Measurements from ENCODE around the gene FCHO2. TPM values are rescaled to one million over a fixed set of nuclear protein-coding genes. Genes with fewer than 3 reads are reported as not detected.

FCHO2 gene
- total and polyA plus RNA-seq, 11 donors: 7.0 to 35.3 (median 15.5) TPM

- no peaks in the 10 kb centered on the region for H3K27me3 ChIP-seq
- no peaks in the 10 kb centered on the region for H3K36me3 ChIP-seq
- H3K9me3 ChIP-seq: peaks cover 0 to 26% (median 13%) of the 10 kb centered on the region in 12 donors
- H3K4me1 ChIP-seq: no peaks in the 10 kb centered on the region
- no peak overlapping the region for H3K4me3 ChIP-seq
- DNase-seq (no peak), ATAC-seq (no peak)
- intact Hi-C loops (cut with DNase I): loop anchor here in 1 of 10 donors (10.0 kb wide), 1 partner anchor 107 kb away; no protein-coding TSS in a partner anchor
- TF ChIP-seq POLR2A (IDR thresholded peaks at IDR 0.05): no peak
- no peak for TF ChIP-seq CTCF (IDR thresholded peaks at IDR 0.05)
- WGBS, 4 donors: 92 to 96% (median 94%) methylated on average over 2 of the region's 2 CpGs
- H3K27ac ChIP-seq: no peak overlapping the region
Measured at GRCh38 chr5:73097740-73098139, 141.9 kb downstream of the FCHO2 start.

- Histone ChIP-seq H3K36me3 (no peaks in the 10 kb centered on the region), H3K9me3 (peaks cover 0 to 26% (median 13%) of the 10 kb centered on the region in 12 donors), H3K27me3 (no peaks in the 10 kb centered on the region), H3K4me3 (no peak overlapping the region), H3K4me1 (no peaks in the 10 kb centered on the region), H3K27ac (no peak overlapping the region)
- no peak for TF ChIP-seq POLR2A (IDR thresholded peaks at IDR 0.05)
- no peak for TF ChIP-seq CTCF (IDR thresholded peaks at IDR 0.05)
- ATAC-seq (no peak), DNase-seq (no peak)
- WGBS, 4 donors: 94 to 95% (median 94%) methylated on average over 4 of the region's 4 CpGs
- intact Hi-C loops (cut with DNase I): no loop called here
Measured at GRCh38 chr5:73100109-73100508, 144.3 kb downstream of the FCHO2 start.

GRCh38 chr5:73103870-73104299, 148.0 kb downstream of the FCHO2 start:
- Histone ChIP-seq H3K4me1 (no peaks in the 10 kb centered on the region), H3K27me3 (no peaks in the 10 kb centered on the region), H3K9me3 (peaks cover 0 to 16% (median 5%) of the 10 kb centered on the region in 12 donors), H3K27ac (no peak overlapping the region), H3K4me3 (no peak overlapping the region), H3K36me3 (no peaks in the 10 kb centered on the region)
- ATAC-seq (no peak), DNase-seq (no peak)
- intact Hi-C loops (cut with DNase I): no loop called here
- no peak for TF ChIP-seq CTCF (IDR thresholded peaks at IDR 0.05)
- TF ChIP-seq POLR2A (IDR thresholded peaks at IDR 0.05): no peak
- 76 to 77% (median 76%) methylated on average over 4 of the region's 4 CpGs for WGBS, 4 donors

- no peak overlapping the region for H3K27ac ChIP-seq
- TF ChIP-seq CTCF (IDR thresholded peaks at IDR 0.05) (no peak), POLR2A (IDR thresholded peaks at IDR 0.05) (no peak)
- peaks cover 0 to 16% (median 5%) of the 10 kb centered on the region in 12 donors for H3K9me3 ChIP-seq
- intact Hi-C loops (cut with DNase I): no loop called here
- H3K4me1 ChIP-seq: no peaks in the 10 kb centered on the region
- H3K36me3 ChIP-seq: no peaks in the 10 kb centered on the region
- no peak overlapping the region for H3K4me3 ChIP-seq
- ATAC-seq (no peak), DNase-seq (no peak)
- H3K27me3 ChIP-seq: no peaks in the 10 kb centered on the region
- 74 to 86% (median 79%) methylated on average over 1 of the region's 1 CpG for WGBS, 4 donors
Measured at GRCh38 chr5:73104326-73104725, 148.5 kb downstream of the FCHO2 start.

Measured in heart left ventricle (tissue), 16 donors.